Lower leg skin (tissue), 4 donors: ENCODE measurements around the gene GLB1L2. TPM values are rescaled to one million over a fixed set of nuclear protein-coding genes. Genes with fewer than 3 reads are reported as not detected.
"Not testable (repeated sequence)": the region's sequence is repeated elsewhere in the genome, so short reads cannot be mapped to it uniquely, and the experiment has no call there.

Source experiments
- DNase-seq, 2 donors: peaks; one replicate each; pipeline ENCODE4 v3.0.0-alpha.2; 2019; ENCODE audit warnings: low spot score in 2 of 2
- H3K4me3 ChIP-seq: fragments of 200-600 bp; sonication (generic); 2 replicates; pipeline ENCODE4 v1.5.1; 2017; ENCODE audit warnings: mild to moderate bottlenecking, low read depth; ENCODE audit not compliant: poor library complexity, severe bottlenecking
- POLR2A ChIP-seq, 2 donors: fragments of 450-650 bp; IDR thresholded peaks; one replicate each; pipeline ENCODE4 v1.6.1; 2016 to 2017; ENCODE audit warnings: antibody characterized with exemption in 2 of 2, mild to moderate bottlenecking in 1 of 2, moderate library complexity in 1 of 2
- WGBS, 2 donors: methylation state at CpG; one replicate each; pipeline ENCODE4 v1.1.5; 2018; 5-methylcytosine and 5-hydroxymethylcytosine counted together
- intact Hi-C: fragments of 100-400 bp; cut with DNase I; formaldehyde crosslinking; loops from one replicate; pipeline ENCODE4 v1.15.0; 2023; ENCODE audit warnings: low total_unique reads
- total RNA-seq, 4 donors: library from RNA; depleted of rRNA; stranded (reverse); fragments of >200 nt; gene quantifications; one replicate each; pipeline ENCODE4 v1.1.0, GENCODE V29; 2016
- TF ChIP-seq, protein P1 (sequence below), 3 donors: fragments of 450-650 bp; IDR thresholded peaks; one replicate each; pipeline ENCODE4 v1.5.1; 2016; ENCODE audit warnings: antibody characterized with exemption in 3 of 3, mild to moderate bottlenecking in 3 of 3, moderate library complexity in 2 of 3

GLB1L2 gene, protein sequence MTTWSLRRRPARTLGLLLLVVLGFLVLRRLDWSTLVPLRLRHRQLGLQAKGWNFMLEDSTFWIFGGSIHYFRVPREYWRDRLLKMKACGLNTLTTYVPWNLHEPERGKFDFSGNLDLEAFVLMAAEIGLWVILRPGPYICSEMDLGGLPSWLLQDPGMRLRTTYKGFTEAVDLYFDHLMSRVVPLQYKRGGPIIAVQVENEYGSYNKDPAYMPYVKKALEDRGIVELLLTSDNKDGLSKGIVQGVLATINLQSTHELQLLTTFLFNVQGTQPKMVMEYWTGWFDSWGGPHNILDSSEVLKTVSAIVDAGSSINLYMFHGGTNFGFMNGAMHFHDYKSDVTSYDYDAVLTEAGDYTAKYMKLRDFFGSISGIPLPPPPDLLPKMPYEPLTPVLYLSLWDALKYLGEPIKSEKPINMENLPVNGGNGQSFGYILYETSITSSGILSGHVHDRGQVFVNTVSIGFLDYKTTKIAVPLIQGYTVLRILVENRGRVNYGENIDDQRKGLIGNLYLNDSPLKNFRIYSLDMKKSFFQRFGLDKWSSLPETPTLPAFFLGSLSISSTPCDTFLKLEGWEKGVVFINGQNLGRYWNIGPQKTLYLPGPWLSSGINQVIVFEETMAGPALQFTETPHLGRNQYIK
- 10 to 100 TPM in 2 of 4 donors, 1 to 10 TPM in 2; 9.1 to 21.6 (median 15.1) TPM for total RNA-seq

DNA sequence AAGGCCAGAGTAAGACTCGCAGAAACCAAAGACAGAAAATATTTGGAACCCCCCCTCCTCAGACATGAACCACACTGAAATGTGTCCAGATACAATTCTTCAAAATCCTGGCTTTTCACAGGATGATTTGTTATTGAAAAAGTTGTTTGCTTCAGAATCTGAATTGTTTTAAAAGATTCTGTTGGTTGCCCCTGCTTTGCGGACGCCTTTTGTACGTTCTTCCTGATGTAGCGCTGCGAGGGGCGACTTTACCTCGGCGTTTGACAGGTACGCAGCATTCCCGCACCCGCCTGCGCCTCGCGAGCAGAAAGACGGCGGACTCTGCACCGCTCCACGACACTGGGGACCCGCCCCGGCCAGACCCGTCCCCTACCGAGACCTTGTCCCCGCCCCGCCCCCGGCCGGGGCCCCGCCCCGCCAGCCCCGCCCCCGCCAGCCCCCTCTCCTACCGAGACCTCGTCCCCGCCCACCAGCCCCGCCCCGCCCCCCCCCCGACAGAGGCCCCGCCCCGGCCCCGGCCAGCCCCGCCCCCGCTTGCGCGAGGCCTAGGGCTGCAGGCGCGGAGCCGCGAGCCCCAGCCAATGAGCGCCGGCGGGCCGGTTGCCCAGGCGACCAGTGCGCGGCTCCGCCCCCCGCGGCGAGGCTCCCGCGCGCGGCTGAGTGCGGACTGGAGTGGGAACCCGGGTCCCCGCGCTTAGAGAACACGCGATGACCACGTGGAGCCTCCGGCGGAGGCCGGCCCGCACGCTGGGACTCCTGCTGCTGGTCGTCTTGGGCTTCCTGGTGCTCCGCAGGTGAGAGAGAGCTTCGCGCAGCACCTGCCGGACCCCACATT, at the start of gene GLB1L2:
TSS of gene GLB1L2 (plus strand) at position 635 of the 835 bp plus-strand sequence. CDS start at position 709, 74 bp downstream.
- WGBS, 2 donors = 2% methylated on average over 28 to 52 of the region's 80 CpGs
- TF ChIP-seq, protein P1, sequence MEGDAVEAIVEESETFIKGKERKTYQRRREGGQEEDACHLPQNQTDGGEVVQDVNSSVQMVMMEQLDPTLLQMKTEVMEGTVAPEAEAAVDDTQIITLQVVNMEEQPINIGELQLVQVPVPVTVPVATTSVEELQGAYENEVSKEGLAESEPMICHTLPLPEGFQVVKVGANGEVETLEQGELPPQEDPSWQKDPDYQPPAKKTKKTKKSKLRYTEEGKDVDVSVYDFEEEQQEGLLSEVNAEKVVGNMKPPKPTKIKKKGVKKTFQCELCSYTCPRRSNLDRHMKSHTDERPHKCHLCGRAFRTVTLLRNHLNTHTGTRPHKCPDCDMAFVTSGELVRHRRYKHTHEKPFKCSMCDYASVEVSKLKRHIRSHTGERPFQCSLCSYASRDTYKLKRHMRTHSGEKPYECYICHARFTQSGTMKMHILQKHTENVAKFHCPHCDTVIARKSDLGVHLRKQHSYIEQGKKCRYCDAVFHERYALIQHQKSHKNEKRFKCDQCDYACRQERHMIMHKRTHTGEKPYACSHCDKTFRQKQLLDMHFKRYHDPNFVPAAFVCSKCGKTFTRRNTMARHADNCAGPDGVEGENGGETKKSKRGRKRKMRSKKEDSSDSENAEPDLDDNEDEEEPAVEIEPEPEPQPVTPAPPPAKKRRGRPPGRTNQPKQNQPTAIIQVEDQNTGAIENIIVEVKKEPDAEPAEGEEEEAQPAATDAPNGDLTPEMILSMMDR (IDR thresholded peaks at IDR 0.05) = no peak
- no peak for TF ChIP-seq POLR2A (IDR thresholded peaks at IDR 0.05)
- peak within 1 kb of the TSS; percentile 28 for H3K4me3 ChIP-seq
- peak; percentile 45 to 92 for DNase-seq
- intact Hi-C loops = no loop called here

DNA sequence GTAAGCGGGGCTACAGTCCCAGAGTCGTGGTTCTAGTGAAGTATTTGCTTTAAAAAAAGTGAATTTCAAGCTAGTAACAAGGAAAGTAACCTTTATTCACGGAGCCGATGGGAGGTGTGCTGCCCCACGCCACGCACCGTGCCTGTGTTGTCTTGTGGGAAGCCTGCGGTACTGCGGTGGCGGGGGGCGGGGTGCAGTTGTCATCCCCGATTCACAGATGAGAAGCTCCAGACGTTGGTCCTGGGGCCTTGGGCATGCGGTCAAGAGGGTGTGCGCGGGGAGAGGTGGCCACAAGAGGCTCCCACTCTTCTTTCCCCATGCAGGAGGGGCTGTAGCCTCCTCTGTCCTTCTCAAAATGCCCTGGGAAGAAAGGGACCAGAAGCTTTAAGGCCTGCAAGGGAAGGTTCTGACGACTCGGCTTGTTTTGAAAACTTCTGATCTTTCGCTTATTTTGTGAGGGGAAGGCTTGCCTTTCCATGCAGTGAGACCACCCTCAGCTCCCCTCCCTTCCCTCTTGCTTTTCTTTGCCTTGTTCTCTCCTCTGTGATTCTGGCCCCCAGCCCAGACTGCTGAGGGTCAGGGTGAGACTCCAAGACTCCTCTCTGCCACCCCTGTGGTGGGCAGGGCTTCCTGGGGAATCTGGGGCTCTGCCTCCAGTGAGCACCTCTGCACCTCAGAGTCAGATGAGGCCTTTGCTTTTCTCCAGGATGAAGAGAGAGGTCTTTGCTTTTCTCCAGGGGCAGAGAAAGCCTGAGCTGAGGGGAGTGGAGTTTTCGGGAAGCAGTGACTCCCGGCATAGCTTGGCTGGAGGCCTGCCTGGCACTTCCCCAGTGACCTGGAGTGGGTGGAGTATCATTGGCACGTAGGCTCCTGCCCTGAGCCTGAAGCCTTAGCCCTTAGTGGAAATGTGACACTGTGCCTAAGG, 49.4 kb upstream of the GLB1L2 start:
- no peak overlapping the region for H3K4me3 ChIP-seq
- intact Hi-C loops = no loop called here
- TF ChIP-seq, protein P1 (IDR thresholded peaks at IDR 0.05) = no peak
- no peak for TF ChIP-seq POLR2A (IDR thresholded peaks at IDR 0.05)
- WGBS, 2 donors = 74 to 85% methylated on average over 22 of the region's 22 CpGs
- peak; percentile 14 to 68 for DNase-seq

DNA sequence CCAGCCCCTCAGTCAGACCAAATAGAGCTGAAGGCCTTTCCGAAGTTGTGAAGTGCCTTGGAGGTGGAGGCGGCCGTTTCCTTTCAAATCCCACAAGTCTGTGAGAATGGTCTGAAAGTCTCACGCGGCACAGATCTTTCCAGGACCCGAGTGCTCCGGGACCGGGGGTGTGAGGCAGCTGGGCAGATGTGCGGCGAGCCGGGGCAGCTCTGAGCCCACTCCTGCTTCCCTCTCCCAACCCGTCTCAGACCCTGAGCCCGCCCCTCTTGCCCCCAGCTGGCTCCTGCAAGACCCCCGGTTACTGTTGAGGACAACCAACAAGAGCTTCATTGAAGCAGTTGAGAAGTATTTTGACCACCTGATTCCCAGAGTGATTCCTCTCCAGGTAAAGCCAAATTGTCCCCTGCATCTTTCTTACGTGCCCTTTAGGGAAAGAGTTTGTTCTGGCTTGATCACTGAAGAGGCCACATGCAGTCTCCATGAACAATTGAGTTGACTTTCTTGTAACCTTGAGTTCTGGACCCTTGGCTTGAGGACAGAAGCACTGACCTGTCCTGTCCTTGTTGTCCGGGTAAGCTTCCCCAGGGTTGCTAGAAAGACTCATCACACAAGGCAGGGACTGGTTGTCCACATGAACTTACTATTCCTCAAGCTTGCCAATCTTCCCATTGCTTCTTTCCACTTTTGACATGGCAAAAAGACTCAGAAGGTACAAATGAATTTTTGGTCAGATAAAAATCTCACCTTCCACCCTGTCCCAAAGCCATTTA, 48.1 kb upstream of the GLB1L2 start:
- peak in 1 of 2 donors; percentile 79 for DNase-seq
- TF ChIP-seq POLR2A (IDR thresholded peaks at IDR 0.05) = no peak
- TF ChIP-seq, protein P1 (IDR thresholded peaks at IDR 0.05) = no peak
- intact Hi-C loops = no loop called here
- whole genome bisulfite sequencing, 2 donors = 83 to 89% methylated on average over 16 of the region's 16 CpGs
- no peak overlapping the region for H3K4me3 ChIP-seq

DNA sequence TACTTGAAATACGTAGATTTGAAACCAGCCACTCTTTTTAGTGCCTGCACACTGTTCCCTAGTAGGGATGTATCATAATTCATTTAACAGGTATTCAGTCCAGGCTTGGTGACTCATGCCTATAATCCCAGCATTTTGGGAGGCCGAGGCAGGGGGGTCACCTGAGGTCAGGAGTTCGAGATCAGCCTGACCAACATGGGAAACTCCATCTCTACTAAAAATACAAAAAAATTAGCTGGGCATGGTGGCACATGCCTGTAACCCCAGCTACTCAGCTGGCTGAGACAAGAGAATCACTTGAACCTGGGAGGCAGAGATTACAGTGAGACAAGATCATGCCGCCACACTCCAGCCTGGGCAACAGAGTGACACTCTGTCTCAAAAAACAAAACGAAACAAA, 47.4 kb upstream of the GLB1L2 start:
- WGBS, 2 donors = 73 to 81% methylated on average over 5 of the region's 5 CpGs
- DNase-seq = peak in 1 of 2 donors; percentile 56
- H3K4me3 ChIP-seq, intact Hi-C loops: not testable (repeated sequence)

DNA sequence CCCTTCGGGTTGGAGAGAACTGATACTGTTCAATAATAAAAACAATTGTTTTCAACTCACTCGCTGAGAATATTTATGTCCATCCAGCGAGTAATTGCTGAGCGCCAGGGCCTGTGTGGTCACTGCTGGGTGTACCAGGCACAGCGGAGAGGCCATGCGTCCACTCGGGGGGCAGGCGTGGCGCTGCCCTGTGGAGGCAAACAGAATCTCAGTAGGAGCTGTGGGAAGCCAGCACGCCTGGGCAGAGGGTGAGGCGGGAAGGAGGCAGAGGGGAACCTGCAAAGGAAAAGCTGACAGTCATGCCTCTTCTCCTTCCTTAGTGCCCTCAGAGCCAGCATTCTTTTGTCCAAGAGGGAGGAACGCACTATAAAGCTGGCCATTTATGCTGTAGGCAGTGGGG, 44.2 kb upstream of the GLB1L2 start:
- TF ChIP-seq POLR2A (IDR thresholded peaks at IDR 0.05) = no peak
- TF ChIP-seq, protein P1 (IDR thresholded peaks at IDR 0.05) = no peak
- 87 to 92% methylated on average over 12 of the region's 12 CpGs for WGBS, 2 donors
- DNase-seq = peak in 1 of 2 donors; percentile 65
- H3K4me3 ChIP-seq = no peak overlapping the region
- intact Hi-C loops = no loop called here
